H1 (cell line): ENCODE measurements around the gene PHC2. TPM values are rescaled to one million over a fixed set of nuclear protein-coding genes. Genes with fewer than 3 reads are reported as not detected.

Source experiments
- CTCF ChIA-PET: fragments of 300-600 bp; sonication (Branson Sonifier 250); formaldehyde crosslinking; loops from one replicate; lab custom pipeline; 2021; ENCODE audit not compliant: partially characterized antibody; lab: Charles Lee
- POLR2A ChIA-PET: fragments of 300-600 bp; sonication (Branson Sonifier 250); formaldehyde crosslinking; loops from one replicate; lab custom pipeline; 2021; ENCODE audit warnings: inconsistent platforms; ENCODE audit not compliant: partially characterized antibody; lab: Charles Lee
- DNase-seq, 2 experiments: peaks; one replicate each; pipeline versions ENCODE4 v3.0.0 to v3.0.0-alpha.2; 2010 to 2022; ENCODE audit warnings: low spot score in 2 of 2, low read depth in 1 of 2, mixed read lengths in 1 of 2
- FAIRE-seq: peaks from 2 replicates; lab custom pipeline; 2011; peaks lifted over from hg19 to GRCh38; lab: Jason Lieb, UNC
- H2AFZ ChIP-seq: 2 replicates; pipeline ENCODE4 v1.8.1; 2012; ENCODE audit warnings: low read length, inconsistent platforms
- H2AK5ac ChIP-seq: 2 replicates; pipeline ENCODE4 v1.6.1; 2013; ENCODE audit warnings: low read depth, low read length
- H2BK120ac ChIP-seq: replicated peaks from 2 replicates; pipeline ENCODE3; 2013; ENCODE audit warnings: low read depth, low read length, inconsistent platforms
- H2BK12ac ChIP-seq: 2 replicates; pipeline ENCODE4 v1.6.1; 2013; ENCODE audit warnings: low read depth, low read length
- H2BK15ac ChIP-seq: 2 replicates; pipeline ENCODE4 v1.6.1; 2013; ENCODE audit warnings: low read length
- H2BK20ac ChIP-seq: 2 replicates; pipeline ENCODE4 v1.6.1; 2013; ENCODE audit warnings: low read length
- H2BK5ac ChIP-seq: 2 replicates; pipeline ENCODE4 v1.6.1; 2013; ENCODE audit warnings: low read depth, low read length
- H3K14ac ChIP-seq: 2 replicates; pipeline ENCODE4 v1.6.1; 2013; ENCODE audit warnings: inconsistent platforms; ENCODE audit not compliant: insufficient read length
- H3K18ac ChIP-seq: 2 replicates; pipeline ENCODE4 v1.6.1; 2013; ENCODE audit warnings: low read length; ENCODE audit errors: extremely low read depth
- H3K23ac ChIP-seq: 2 replicates; pipeline ENCODE4 v1.6.1; 2013; ENCODE audit warnings: inconsistent platforms; ENCODE audit not compliant: insufficient read length
- H3K23me2 ChIP-seq: 2 replicates; pipeline ENCODE4 v1.6.1; 2013; ENCODE audit warnings: low read depth, low read length
- H3K27ac ChIP-seq: 2 replicates; pipeline ENCODE4 v1.6.1; 2011; ENCODE audit warnings: low read depth, low read length, inconsistent platforms
- H3K27me3 ChIP-seq, 4 experiments: replicated peaks in 1 of 4; 1 replicate in 1 of 4; 2 replicates in 3 of 4; pipeline versions ENCODE4 v1.6.1 to v1.8.1; 2011 to 2013; ENCODE audit warnings: low read length in 3 of 4, mild to moderate bottlenecking in 3 of 4, inconsistent platforms in 2 of 4, mixed read lengths in 2 of 4, moderate library complexity in 1 of 4; ENCODE audit not compliant: control insufficient read depth in 3 of 4, insufficient read depth in 3 of 4; ENCODE audit errors: extremely low read depth in 1 of 4
- H3K36me3 ChIP-seq, 4 experiments: 2 replicates each; pipeline versions ENCODE4 v1.6.1 to v1.8.1; 2011 to 2013; ENCODE audit warnings: mild to moderate bottlenecking in 4 of 4, low read length in 3 of 4, moderate library complexity in 2 of 4, control low read depth in 1 of 4, inconsistent platforms in 1 of 4; ENCODE audit not compliant: insufficient read depth in 4 of 4, control insufficient read depth in 2 of 4
- H3K4ac ChIP-seq: replicated peaks from 2 replicates; pipeline ENCODE3; 2013; ENCODE audit warnings: low read length, low read depth, mixed read lengths, inconsistent platforms; ENCODE audit not compliant: insufficient read length
- H3K4me1 ChIP-seq, 4 experiments: replicated peaks in 1 of 4; 1 replicate in 1 of 4; 2 replicates in 3 of 4; pipeline versions ENCODE4 v1.6.1 to v1.8.1; 2011 to 2013; ENCODE audit warnings: low read length in 3 of 4, inconsistent platforms in 2 of 4, mixed read lengths in 1 of 4; ENCODE audit not compliant: insufficient read depth in 4 of 4, control insufficient read depth in 3 of 4
- H3K4me2 ChIP-seq, 2 experiments: 2 replicates each; pipeline versions ENCODE4 v1.6.1 to v1.8.1; 2011 to 2013; ENCODE audit warnings: low read depth in 2 of 2, low read length in 2 of 2, control low read depth in 1 of 2, inconsistent platforms in 1 of 2, mild to moderate bottlenecking in 1 of 2; ENCODE audit not compliant: insufficient read depth in 1 of 2
- H3K4me3 ChIP-seq, 4 experiments: fragments of 200-600, 300-600 bp in 1 of 4; sonication (generic), shearing (Covaris generic), sonication (Bioruptor Twin) in 1 of 4; 2 replicates each; pipeline versions ENCODE4 v1.5.1 to v1.8.1; 2011 to 2016; ENCODE audit warnings: low read length in 4 of 4, low read depth in 3 of 4, control low read depth in 2 of 4, inconsistent platforms in 2 of 4, mild to moderate bottlenecking in 2 of 4, mixed read lengths in 1 of 4, moderate library complexity in 1 of 4; ENCODE audit not compliant: insufficient read depth in 2 of 4; ENCODE audit errors: extremely low read depth in 1 of 4
- H3K56ac ChIP-seq: replicated peaks from 2 replicates; pipeline ENCODE3; 2013; ENCODE audit warnings: low read depth, mild to moderate bottlenecking, mixed read lengths, low read length, inconsistent platforms; ENCODE audit not compliant: insufficient read length
- H3K79me1 ChIP-seq: 2 replicates; pipeline ENCODE4 v1.6.1; 2013; ENCODE audit warnings: low read depth, low read length, control low read depth
- H3K79me2 ChIP-seq, 2 experiments: 2 replicates each; pipeline versions ENCODE4 v1.6.1 to v1.8.1; 2012 to 2013; ENCODE audit warnings: low read length in 2 of 2, mild to moderate bottlenecking in 2 of 2, inconsistent platforms in 1 of 2; ENCODE audit not compliant: insufficient read depth in 2 of 2, control insufficient read depth in 1 of 2
- H3K9ac ChIP-seq, 4 experiments: replicated peaks in 1 of 4; 1 replicate in 1 of 4; 2 replicates in 3 of 4; pipeline versions ENCODE4 v1.6.1 to v1.8.1; 2011 to 2013; ENCODE audit warnings: low read depth in 3 of 4, low read length in 3 of 4, control low read depth in 2 of 4, mild to moderate bottlenecking in 2 of 4, moderate library complexity in 2 of 4, inconsistent platforms in 1 of 4; ENCODE audit errors: extremely low read depth in 1 of 4
- H3K9me3 ChIP-seq, 2 experiments: 2 replicates each; pipeline versions ENCODE4 v1.6.1 to v1.8.1; 2012 to 2013; ENCODE audit warnings: mild to moderate bottlenecking in 2 of 2, moderate library complexity in 2 of 2, control low read depth in 1 of 2, inconsistent platforms in 1 of 2, low read depth in 1 of 2, low read length in 1 of 2, mixed read lengths in 1 of 2; ENCODE audit not compliant: insufficient read depth in 2 of 2
- H4K20me1 ChIP-seq, 2 experiments: replicated peaks in 1 of 2; 2 replicates each; pipeline versions ENCODE3 to v1.8.1; 2011 to 2013; ENCODE audit warnings: inconsistent platforms in 2 of 2, low read length in 2 of 2, mild to moderate bottlenecking in 1 of 2; ENCODE audit not compliant: insufficient read depth in 2 of 2, control insufficient read depth in 1 of 2
- H4K5ac ChIP-seq: 2 replicates; pipeline ENCODE4 v1.6.1; 2013; ENCODE audit warnings: low read length, low read depth, mixed read lengths, inconsistent platforms; ENCODE audit not compliant: insufficient read length
- H4K8ac ChIP-seq: 2 replicates; pipeline ENCODE4 v1.8.0; 2013; ENCODE audit warnings: mild to moderate bottlenecking, moderate library complexity, low read length, inconsistent platforms; ENCODE audit not compliant: insufficient read depth; ENCODE audit errors: extremely low read depth
- H4K91ac ChIP-seq: replicated peaks from 2 replicates; pipeline ENCODE3; 2013; ENCODE audit warnings: low read length, mixed read lengths, inconsistent platforms; ENCODE audit not compliant: insufficient read length
- ASH2L ChIP-seq: fragments of 200-600, 300-600 bp; sonication (generic); IDR thresholded peaks from one replicate; pipeline ENCODE4 v1.7.1; 2017; ENCODE audit warnings: low read length
- BRCA1 ChIP-seq: IDR thresholded peaks from 2 replicates; pipeline ENCODE4 v1.6.1; 2012; ENCODE audit warnings: low read depth, low read length, improper control_type of control experiment
- CTBP2 ChIP-seq: IDR thresholded peaks from 2 replicates; pipeline ENCODE4 v1.7.0; 2011; ENCODE audit warnings: borderline replicate concordance, mild to moderate bottlenecking, moderate library complexity, mixed read lengths, low read length; ENCODE audit not compliant: insufficient read depth, insufficient read length
- HDAC2 ChIP-seq, 2 experiments: fragments of 300-600 bp in 1 of 2; sonication (generic) in 1 of 2; IDR thresholded peaks; 2 replicates each; pipeline ENCODE4 v1.6.1; 2011 to 2012; ENCODE audit warnings: low read depth in 2 of 2, low read length in 2 of 2, mild to moderate bottlenecking in 2 of 2, moderate library complexity in 2 of 2, borderline replicate concordance in 1 of 2, inconsistent platforms in 1 of 2
- KDM1A ChIP-seq: fragments of 200-600, 300-600 bp; sonication (generic); IDR thresholded peaks from 2 replicates; pipeline ENCODE4 v1.7.1; 2016; ENCODE audit warnings: mild to moderate bottlenecking, low read length, borderline replicate concordance
- POU5F1 ChIP-seq: IDR thresholded peaks from 2 replicates; pipeline ENCODE4 v1.6.1; 2011; ENCODE audit warnings: low read depth, mild to moderate bottlenecking, low read length, moderate library complexity
- RAD21 ChIP-seq, 2 experiments: IDR thresholded peaks in 1 of 2; conservative IDR thresholded peaks in 1 of 2; 2 replicates each; pipeline ENCODE4 v1.6.1; 2011; ENCODE audit warnings: low read depth in 2 of 2, low read length in 2 of 2, improper control_type of control experiment in 1 of 2, inconsistent platforms in 1 of 2, mild to moderate bottlenecking in 1 of 2, moderate library complexity in 1 of 2
- SIN3A ChIP-seq, 2 experiments: IDR thresholded peaks in 1 of 2; conservative IDR thresholded peaks in 1 of 2; 2 replicates each; pipeline ENCODE4 v1.6.1; 2011 to 2012; ENCODE audit warnings: low read length in 2 of 2, improper control_type of control experiment in 1 of 2, low read depth in 1 of 2, mild to moderate bottlenecking in 1 of 2
- SIX5 ChIP-seq: IDR thresholded peaks from 2 replicates; pipeline ENCODE4 v1.6.1; 2011; ENCODE audit warnings: mild to moderate bottlenecking, low read depth, low read length
- SUZ12 ChIP-seq: fragments of 200-600 bp; sonication (generic); IDR thresholded peaks from 2 replicates; pipeline ENCODE4 v1.6.1; 2012; ENCODE audit warnings: mild to moderate bottlenecking, inconsistent platforms, low read length, moderate library complexity, mixed read lengths
- TAF1 ChIP-seq: IDR thresholded peaks from 2 replicates; pipeline ENCODE4 v1.6.1; 2011; ENCODE audit warnings: mild to moderate bottlenecking, low read depth, low read length
- USF2 ChIP-seq: IDR thresholded peaks from 2 replicates; pipeline ENCODE4 v1.6.1; 2011; ENCODE audit warnings: low read length, improper control_type of control experiment
- WGBS, 2 experiments: shearing (Covaris generic) in 1 of 2; methylation state at CpG; one replicate each; pipeline versions ENCODE4 v1.1.6 to v1.1.7; 2013 to 2015; ENCODE audit warnings: low lambda C conversion rate in 2 of 2, mixed read lengths in 2 of 2, inconsistent platforms in 1 of 2, low coverage in 1 of 2, missing lambda C conversion rate in 1 of 2; ENCODE audit not compliant: insufficient replicate concordance in 2 of 2, insufficient coverage in 1 of 2, insufficient read length in 1 of 2; ENCODE audit errors: extremely low coverage in 1 of 2, missing lambda C conversion rate in 1 of 2; 5-methylcytosine and 5-hydroxymethylcytosine counted together
- polyA plus RNA-seq, 7 experiments: library from polyadenylated mRNA; depleted of rRNA in 3 of 7; stranded (reverse) in 5 of 7; unstranded in 2 of 7; fragments of >200 nt in 5 of 7; fragments of 200-250 nt in 2 of 7; gene quantifications; 1 replicate in 5 of 7; 2 replicates in 1 of 7; 4 replicates in 1 of 7; pipeline versions ENCODE4 v1.2.1 to v1.2.3, GENCODE V29; 2011 to 2013; ENCODE audit warnings: missing spikeins in 2 of 7, mixed read lengths in 2 of 7
- total RNA-seq: library from RNA; stranded (reverse); fragmentation: NEBNext Ultra II Directional; extraction: Animal tissue kit (Norgen Biotek cat#: 25700); gene quantifications from 2 replicates; pipeline ENCODE4 v1.2.1, GENCODE V29; 2021

The PHC2 gene
- total and polyA plus RNA-seq, 2 of the 8 experiments (the other 6 are each of a cell fraction or from before 2014, with no cell fraction given), result 5.6 to 14.2 TPM

- POLR2A ChIA-PET, result interaction anchor here (1.3 kb wide), 1 partner anchor 9 kb away, joined by 3 read pairs; no protein-coding TSS in a partner anchor
- no peaks in the 10 kb centered on the region for H3K79me1 ChIP-seq
- TF ChIP-seq SUZ12 (no peak), ASH2L (no peak), SIN3A (conservative IDR thresholded peaks at IDR 0.05 in 1 of 2, IDR thresholded peaks at IDR 0.05 in 1 of 2; ENCODE audit: low read depth in 1 of 2, low read length in 2 of 2) (no peak), RAD21 (IDR thresholded peaks at IDR 0.05 in 1 of 2, conservative IDR thresholded peaks at IDR 0.05 in 1 of 2; ENCODE audit: low read depth in 2 of 2, low read length in 2 of 2) (no peak), POU5F1 (no peak), SIX5 (no peak), BRCA1 (no peak), TAF1 (no peak), KDM1A (no peak), USF2 (no peak), HDAC2 (IDR thresholded peaks at IDR 0.05; ENCODE audit: borderline replicate concordance in 1 of 2, low read depth in 2 of 2, low read length in 2 of 2) (no peak), CTBP2 (no peak)
Observed at GRCh38 chr1:33392206-33392605, 38.7 kb downstream of the PHC2 start.

More at GRCh38 chr1:33392206-33392605, 38.7 kb downstream of the PHC2 start:
- H3K27me3 ChIP-seq, result no peaks in the 10 kb centered on the region
- no peak for FAIRE-seq
- no peak overlapping the region for H3K4ac ChIP-seq
- no peak overlapping the region for H2BK20ac ChIP-seq
- no peak overlapping the region for H2BK120ac ChIP-seq
- H3K4me3 ChIP-seq, result no peak overlapping the region
- 91% methylated on average over 8 of the region's 8 CpGs; no CpG with 5 or more reads in 1 of the 2 experiments for WGBS, 2 experiments
- H3K14ac ChIP-seq, result no peak overlapping the region
- no peaks in the 10 kb centered on the region; a peak in 1 of 8 replicates for H3K36me3 ChIP-seq
- peaks cover 0 to 14% (median 1%) of the 10 kb centered on the region in 4 experiments; a peak in 1 of 7 replicates for H3K4me1 ChIP-seq
- no peak overlapping the region for H4K91ac ChIP-seq
- H2BK5ac ChIP-seq, result no peak overlapping the region
- no peak overlapping the region for H3K23ac ChIP-seq
- H2AK5ac ChIP-seq, result no peak overlapping the region
- no peak overlapping the region for H3K4me2 ChIP-seq
- H2BK12ac ChIP-seq, result no peak overlapping the region
- no peaks in the 10 kb centered on the region for H3K79me2 ChIP-seq
- CTCF ChIA-PET, result interaction anchor here (0.6 to 1.2 kb wide), 4 partner anchors 9 to 169 kb away, joined by 3 to 5 read pairs (median 4); no protein-coding TSS in a partner anchor
- H4K8ac ChIP-seq, result no peak overlapping the region
- no peak overlapping the region for H4K5ac ChIP-seq
- no peak for DNase-seq
- H3K9ac ChIP-seq, result no peak overlapping the region
- H4K20me1 ChIP-seq, result no peaks in the 10 kb centered on the region
- H3K18ac ChIP-seq, result no peak overlapping the region
- no peak overlapping the region for H3K27ac ChIP-seq
- H2AFZ ChIP-seq, result no peak overlapping the region
- H3K56ac ChIP-seq, result no peak overlapping the region
- no peak overlapping the region for H2BK15ac ChIP-seq
- no peaks in the 10 kb centered on the region for H3K9me3 ChIP-seq
- H3K23me2 ChIP-seq, result no peaks in the 10 kb centered on the region
